ENCODE results near the gene MOG.

MOG gene

DNA sequence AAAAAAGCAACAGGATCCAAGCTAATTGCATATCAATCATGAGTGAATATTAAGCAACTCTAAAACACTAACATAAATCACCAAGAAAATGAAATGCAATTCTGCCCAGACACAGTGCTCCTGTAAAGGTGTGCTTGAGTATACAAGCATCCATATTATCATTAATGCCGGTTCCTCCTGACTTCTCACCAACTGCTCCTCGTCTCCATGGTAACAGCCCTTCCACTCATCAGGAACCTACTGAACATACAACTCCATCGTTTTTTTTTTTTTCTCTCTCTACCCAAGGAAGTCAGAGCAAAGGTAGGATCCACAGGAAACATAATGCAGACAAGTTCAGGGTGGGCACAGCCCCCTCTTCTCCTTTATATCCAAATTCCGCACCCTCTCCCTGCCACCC lies 36.3 kb upstream of the MOG start:
- no peak for TF ChIP-seq GABPA (IDR thresholded peaks at IDR 0.05; ENCODE audit: low read depth)
- TF ChIP-seq, protein P1, sequence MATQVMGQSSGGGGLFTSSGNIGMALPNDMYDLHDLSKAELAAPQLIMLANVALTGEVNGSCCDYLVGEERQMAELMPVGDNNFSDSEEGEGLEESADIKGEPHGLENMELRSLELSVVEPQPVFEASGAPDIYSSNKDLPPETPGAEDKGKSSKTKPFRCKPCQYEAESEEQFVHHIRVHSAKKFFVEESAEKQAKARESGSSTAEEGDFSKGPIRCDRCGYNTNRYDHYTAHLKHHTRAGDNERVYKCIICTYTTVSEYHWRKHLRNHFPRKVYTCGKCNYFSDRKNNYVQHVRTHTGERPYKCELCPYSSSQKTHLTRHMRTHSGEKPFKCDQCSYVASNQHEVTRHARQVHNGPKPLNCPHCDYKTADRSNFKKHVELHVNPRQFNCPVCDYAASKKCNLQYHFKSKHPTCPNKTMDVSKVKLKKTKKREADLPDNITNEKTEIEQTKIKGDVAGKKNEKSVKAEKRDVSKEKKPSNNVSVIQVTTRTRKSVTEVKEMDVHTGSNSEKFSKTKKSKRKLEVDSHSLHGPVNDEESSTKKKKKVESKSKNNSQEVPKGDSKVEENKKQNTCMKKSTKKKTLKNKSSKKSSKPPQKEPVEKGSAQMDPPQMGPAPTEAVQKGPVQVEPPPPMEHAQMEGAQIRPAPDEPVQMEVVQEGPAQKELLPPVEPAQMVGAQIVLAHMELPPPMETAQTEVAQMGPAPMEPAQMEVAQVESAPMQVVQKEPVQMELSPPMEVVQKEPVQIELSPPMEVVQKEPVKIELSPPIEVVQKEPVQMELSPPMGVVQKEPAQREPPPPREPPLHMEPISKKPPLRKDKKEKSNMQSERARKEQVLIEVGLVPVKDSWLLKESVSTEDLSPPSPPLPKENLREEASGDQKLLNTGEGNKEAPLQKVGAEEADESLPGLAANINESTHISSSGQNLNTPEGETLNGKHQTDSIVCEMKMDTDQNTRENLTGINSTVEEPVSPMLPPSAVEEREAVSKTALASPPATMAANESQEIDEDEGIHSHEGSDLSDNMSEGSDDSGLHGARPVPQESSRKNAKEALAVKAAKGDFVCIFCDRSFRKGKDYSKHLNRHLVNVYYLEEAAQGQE (IDR thresholded peaks at IDR 0.05; ENCODE audit: insufficient replicate concordance, low read depth), result no peak
- Histone ChIP-seq H3K27me3 (ENCODE audit: insufficient read depth, poor library complexity, severe bottlenecking) (peaks cover 16% of the 10 kb centered on the region), H3K27ac (replicated peaks) (no peak overlapping the region), H3K4me3 (replicated peaks; ENCODE audit: insufficient read depth, low read length) (no peak overlapping the region)
- no peak for DNase-seq (ENCODE audit: low read depth in 1 of 2, low spot score in 1 of 2)

DNA sequence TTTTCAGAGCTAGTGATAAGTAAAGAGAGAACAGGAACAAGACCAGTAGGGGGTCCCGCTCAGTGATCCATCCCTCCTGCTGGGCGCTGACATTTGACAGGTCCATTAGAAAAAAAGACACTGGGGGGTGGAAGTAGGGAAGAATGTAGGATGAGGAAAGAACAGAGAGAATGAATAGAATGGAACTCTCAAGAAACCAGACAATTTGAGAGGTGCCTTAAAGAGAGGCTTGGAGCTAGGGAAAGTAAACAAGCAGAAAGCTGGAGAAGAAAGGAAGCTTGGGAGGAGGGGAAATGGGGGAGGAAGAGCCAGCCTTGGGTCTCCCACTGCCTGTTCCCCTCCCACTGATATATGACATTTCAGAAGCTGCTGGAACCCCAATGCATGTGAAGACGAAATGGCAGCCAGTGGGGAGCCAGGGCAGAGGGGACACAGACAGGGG lies 32.4 kb upstream of the MOG start:
- H3K4me3 ChIP-seq (replicated peaks; ENCODE audit: insufficient read depth, low read length), result no peak overlapping the region
- no peak for DNase-seq (ENCODE audit: low read depth in 1 of 2, low spot score in 1 of 2)
- no peak overlapping the region for H3K27ac ChIP-seq (replicated peaks)
- TF ChIP-seq SPI1 (IDR thresholded peaks at IDR 0.05; ENCODE audit: borderline replicate concordance, low read depth), result no peak
- no peak for TF ChIP-seq POLR2AphosphoS5 (IDR thresholded peaks at IDR 0.05; ENCODE audit: low read depth)
- TF ChIP-seq, protein P1 (IDR thresholded peaks at IDR 0.05; ENCODE audit: insufficient replicate concordance, low read depth), result no peak
- TF ChIP-seq, protein P2, sequence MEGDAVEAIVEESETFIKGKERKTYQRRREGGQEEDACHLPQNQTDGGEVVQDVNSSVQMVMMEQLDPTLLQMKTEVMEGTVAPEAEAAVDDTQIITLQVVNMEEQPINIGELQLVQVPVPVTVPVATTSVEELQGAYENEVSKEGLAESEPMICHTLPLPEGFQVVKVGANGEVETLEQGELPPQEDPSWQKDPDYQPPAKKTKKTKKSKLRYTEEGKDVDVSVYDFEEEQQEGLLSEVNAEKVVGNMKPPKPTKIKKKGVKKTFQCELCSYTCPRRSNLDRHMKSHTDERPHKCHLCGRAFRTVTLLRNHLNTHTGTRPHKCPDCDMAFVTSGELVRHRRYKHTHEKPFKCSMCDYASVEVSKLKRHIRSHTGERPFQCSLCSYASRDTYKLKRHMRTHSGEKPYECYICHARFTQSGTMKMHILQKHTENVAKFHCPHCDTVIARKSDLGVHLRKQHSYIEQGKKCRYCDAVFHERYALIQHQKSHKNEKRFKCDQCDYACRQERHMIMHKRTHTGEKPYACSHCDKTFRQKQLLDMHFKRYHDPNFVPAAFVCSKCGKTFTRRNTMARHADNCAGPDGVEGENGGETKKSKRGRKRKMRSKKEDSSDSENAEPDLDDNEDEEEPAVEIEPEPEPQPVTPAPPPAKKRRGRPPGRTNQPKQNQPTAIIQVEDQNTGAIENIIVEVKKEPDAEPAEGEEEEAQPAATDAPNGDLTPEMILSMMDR (IDR thresholded peaks at IDR 0.05; ENCODE audit: insufficient read depth, low read length), result no peak
- TF ChIP-seq GABPA (IDR thresholded peaks at IDR 0.05; ENCODE audit: low read depth), result no peak
- H3K27me3 ChIP-seq (ENCODE audit: insufficient read depth, poor library complexity, severe bottlenecking), result peaks cover 38% of the 10 kb centered on the region

- Histone ChIP-seq H3K4me3 (replicated peaks; ENCODE audit: insufficient read depth, low read length) (no peak overlapping the region), H3K27ac (replicated peaks) (no peak overlapping the region), H3K27me3 (ENCODE audit: insufficient read depth, poor library complexity, severe bottlenecking) (peaks cover 47% of the 10 kb centered on the region)
- no peak for TF ChIP-seq GABPA (IDR thresholded peaks at IDR 0.05; ENCODE audit: low read depth)
- DNase-seq (ENCODE audit: low read depth in 1 of 2, low spot score in 1 of 2), result no peak
These were observed 31.5 kb upstream of the MOG start for GRCh38 chr6:29625337-29625930.

GRCh38 chr6:29626948-29627754 lies 29.7 kb upstream of the MOG start:
- Histone ChIP-seq H3K27me3 (ENCODE audit: insufficient read depth, poor library complexity, severe bottlenecking) (peaks cover 60% of the 10 kb centered on the region), H3K4me3 (replicated peaks; ENCODE audit: insufficient read depth, low read length) (no peak overlapping the region), H3K27ac (replicated peaks) (no peak overlapping the region)
- TF ChIP-seq SPI1 (IDR thresholded peaks at IDR 0.05; ENCODE audit: borderline replicate concordance, low read depth), result no peak
- TF ChIP-seq, protein P1 (IDR thresholded peaks at IDR 0.05; ENCODE audit: insufficient replicate concordance, low read depth), result no peak
- no peak for TF ChIP-seq GABPA (IDR thresholded peaks at IDR 0.05; ENCODE audit: low read depth)
- no peak for TF ChIP-seq POLR2AphosphoS5 (IDR thresholded peaks at IDR 0.05; ENCODE audit: low read depth)
- TF ChIP-seq, protein P2 (IDR thresholded peaks at IDR 0.05; ENCODE audit: insufficient read depth, low read length), result no peak
- no peak for DNase-seq (ENCODE audit: low read depth in 1 of 2, low spot score in 1 of 2)

Data from HL-60 (cell line).